H1 (cell line): ENCODE data around the gene TPSD1. TPM values are rescaled to one million over a fixed set of nuclear protein-coding genes. Genes with fewer than 3 reads are reported as not detected.

Experiments used
- CTCF ChIA-PET: fragments of 300-600 bp; sonication (Branson Sonifier 250); formaldehyde crosslinking; loops from one replicate; lab custom pipeline; 2021; ENCODE audit not compliant: partially characterized antibody; lab: Charles Lee
- POLR2A ChIA-PET: fragments of 300-600 bp; sonication (Branson Sonifier 250); formaldehyde crosslinking; loops from one replicate; lab custom pipeline; 2021; ENCODE audit warnings: inconsistent platforms; ENCODE audit not compliant: partially characterized antibody; lab: Charles Lee
- DNase-seq, 2 experiments: peaks; one replicate each; pipeline versions ENCODE4 v3.0.0 to v3.0.0-alpha.2; 2010 to 2022; ENCODE audit warnings: low spot score in 2 of 2, low read depth in 1 of 2, mixed read lengths in 1 of 2
- FAIRE-seq: peaks from 2 replicates; lab custom pipeline; 2011; peaks lifted over from hg19 to GRCh38; lab: Jason Lieb, UNC
- H2AFZ ChIP-seq: 2 replicates; pipeline ENCODE4 v1.8.1; 2012; ENCODE audit warnings: low read length, inconsistent platforms
- H2AK5ac ChIP-seq: 2 replicates; pipeline ENCODE4 v1.6.1; 2013; ENCODE audit warnings: low read depth, low read length
- H2BK120ac ChIP-seq: replicated peaks from 2 replicates; pipeline ENCODE3; 2013; ENCODE audit warnings: low read depth, low read length, inconsistent platforms
- H2BK12ac ChIP-seq: 2 replicates; pipeline ENCODE4 v1.6.1; 2013; ENCODE audit warnings: low read depth, low read length
- H2BK15ac ChIP-seq: 2 replicates; pipeline ENCODE4 v1.6.1; 2013; ENCODE audit warnings: low read length
- H2BK20ac ChIP-seq: 2 replicates; pipeline ENCODE4 v1.6.1; 2013; ENCODE audit warnings: low read length
- H2BK5ac ChIP-seq: 2 replicates; pipeline ENCODE4 v1.6.1; 2013; ENCODE audit warnings: low read depth, low read length
- H3K14ac ChIP-seq: 2 replicates; pipeline ENCODE4 v1.6.1; 2013; ENCODE audit warnings: inconsistent platforms; ENCODE audit not compliant: insufficient read length
- H3K18ac ChIP-seq: 2 replicates; pipeline ENCODE4 v1.6.1; 2013; ENCODE audit warnings: low read length; ENCODE audit errors: extremely low read depth
- H3K23ac ChIP-seq: 2 replicates; pipeline ENCODE4 v1.6.1; 2013; ENCODE audit warnings: inconsistent platforms; ENCODE audit not compliant: insufficient read length
- H3K23me2 ChIP-seq: 2 replicates; pipeline ENCODE4 v1.6.1; 2013; ENCODE audit warnings: low read depth, low read length
- H3K27ac ChIP-seq: 2 replicates; pipeline ENCODE4 v1.6.1; 2011; ENCODE audit warnings: low read depth, low read length, inconsistent platforms
- H3K27me3 ChIP-seq, 4 experiments: replicated peaks in 1 of 4; 1 replicate in 1 of 4; 2 replicates in 3 of 4; pipeline versions ENCODE4 v1.6.1 to v1.8.1; 2011 to 2013; ENCODE audit warnings: low read length in 3 of 4, mild to moderate bottlenecking in 3 of 4, inconsistent platforms in 2 of 4, mixed read lengths in 2 of 4, moderate library complexity in 1 of 4; ENCODE audit not compliant: control insufficient read depth in 3 of 4, insufficient read depth in 3 of 4; ENCODE audit errors: extremely low read depth in 1 of 4
- H3K36me3 ChIP-seq, 4 experiments: 2 replicates each; pipeline versions ENCODE4 v1.6.1 to v1.8.1; 2011 to 2013; ENCODE audit warnings: mild to moderate bottlenecking in 4 of 4, low read length in 3 of 4, moderate library complexity in 2 of 4, control low read depth in 1 of 4, inconsistent platforms in 1 of 4; ENCODE audit not compliant: insufficient read depth in 4 of 4, control insufficient read depth in 2 of 4
- H3K4ac ChIP-seq: replicated peaks from 2 replicates; pipeline ENCODE3; 2013; ENCODE audit warnings: low read length, low read depth, mixed read lengths, inconsistent platforms; ENCODE audit not compliant: insufficient read length
- H3K4me1 ChIP-seq, 4 experiments: replicated peaks in 1 of 4; 1 replicate in 1 of 4; 2 replicates in 3 of 4; pipeline versions ENCODE4 v1.6.1 to v1.8.1; 2011 to 2013; ENCODE audit warnings: low read length in 3 of 4, inconsistent platforms in 2 of 4, mixed read lengths in 1 of 4; ENCODE audit not compliant: insufficient read depth in 4 of 4, control insufficient read depth in 3 of 4
- H3K4me2 ChIP-seq, 2 experiments: 2 replicates each; pipeline versions ENCODE4 v1.6.1 to v1.8.1; 2011 to 2013; ENCODE audit warnings: low read depth in 2 of 2, low read length in 2 of 2, control low read depth in 1 of 2, inconsistent platforms in 1 of 2, mild to moderate bottlenecking in 1 of 2; ENCODE audit not compliant: insufficient read depth in 1 of 2
- H3K4me3 ChIP-seq, 4 experiments: fragments of 200-600, 300-600 bp in 1 of 4; sonication (generic), shearing (Covaris generic), sonication (Bioruptor Twin) in 1 of 4; 2 replicates each; pipeline versions ENCODE4 v1.5.1 to v1.8.1; 2011 to 2016; ENCODE audit warnings: low read length in 4 of 4, low read depth in 3 of 4, control low read depth in 2 of 4, inconsistent platforms in 2 of 4, mild to moderate bottlenecking in 2 of 4, mixed read lengths in 1 of 4, moderate library complexity in 1 of 4; ENCODE audit not compliant: insufficient read depth in 2 of 4; ENCODE audit errors: extremely low read depth in 1 of 4
- H3K56ac ChIP-seq: replicated peaks from 2 replicates; pipeline ENCODE3; 2013; ENCODE audit warnings: low read depth, mild to moderate bottlenecking, mixed read lengths, low read length, inconsistent platforms; ENCODE audit not compliant: insufficient read length
- H3K79me1 ChIP-seq: 2 replicates; pipeline ENCODE4 v1.6.1; 2013; ENCODE audit warnings: low read depth, low read length, control low read depth
- H3K79me2 ChIP-seq, 2 experiments: 2 replicates each; pipeline versions ENCODE4 v1.6.1 to v1.8.1; 2012 to 2013; ENCODE audit warnings: low read length in 2 of 2, mild to moderate bottlenecking in 2 of 2, inconsistent platforms in 1 of 2; ENCODE audit not compliant: insufficient read depth in 2 of 2, control insufficient read depth in 1 of 2
- H3K9ac ChIP-seq, 4 experiments: replicated peaks in 1 of 4; 1 replicate in 1 of 4; 2 replicates in 3 of 4; pipeline versions ENCODE4 v1.6.1 to v1.8.1; 2011 to 2013; ENCODE audit warnings: low read depth in 3 of 4, low read length in 3 of 4, control low read depth in 2 of 4, mild to moderate bottlenecking in 2 of 4, moderate library complexity in 2 of 4, inconsistent platforms in 1 of 4; ENCODE audit errors: extremely low read depth in 1 of 4
- H3K9me3 ChIP-seq, 2 experiments: 2 replicates each; pipeline versions ENCODE4 v1.6.1 to v1.8.1; 2012 to 2013; ENCODE audit warnings: mild to moderate bottlenecking in 2 of 2, moderate library complexity in 2 of 2, control low read depth in 1 of 2, inconsistent platforms in 1 of 2, low read depth in 1 of 2, low read length in 1 of 2, mixed read lengths in 1 of 2; ENCODE audit not compliant: insufficient read depth in 2 of 2
- H4K20me1 ChIP-seq, 2 experiments: replicated peaks in 1 of 2; 2 replicates each; pipeline versions ENCODE3 to v1.8.1; 2011 to 2013; ENCODE audit warnings: inconsistent platforms in 2 of 2, low read length in 2 of 2, mild to moderate bottlenecking in 1 of 2; ENCODE audit not compliant: insufficient read depth in 2 of 2, control insufficient read depth in 1 of 2
- H4K5ac ChIP-seq: 2 replicates; pipeline ENCODE4 v1.6.1; 2013; ENCODE audit warnings: low read length, low read depth, mixed read lengths, inconsistent platforms; ENCODE audit not compliant: insufficient read length
- H4K8ac ChIP-seq: 2 replicates; pipeline ENCODE4 v1.8.0; 2013; ENCODE audit warnings: mild to moderate bottlenecking, moderate library complexity, low read length, inconsistent platforms; ENCODE audit not compliant: insufficient read depth; ENCODE audit errors: extremely low read depth
- H4K91ac ChIP-seq: replicated peaks from 2 replicates; pipeline ENCODE3; 2013; ENCODE audit warnings: low read length, mixed read lengths, inconsistent platforms; ENCODE audit not compliant: insufficient read length
- BRCA1 ChIP-seq: IDR thresholded peaks from 2 replicates; pipeline ENCODE4 v1.6.1; 2012; ENCODE audit warnings: low read depth, low read length, improper control_type of control experiment
- SAP30 ChIP-seq: fragments of 300-600 bp; sonication (generic); IDR thresholded peaks from 2 replicates; pipeline ENCODE4 v1.7.1; 2012; ENCODE audit warnings: low read length, moderate library complexity, mild to moderate bottlenecking, inconsistent platforms; ENCODE audit not compliant: insufficient read depth, insufficient replicate concordance
- SIN3A ChIP-seq, 2 experiments: IDR thresholded peaks in 1 of 2; conservative IDR thresholded peaks in 1 of 2; 2 replicates each; pipeline ENCODE4 v1.6.1; 2011 to 2012; ENCODE audit warnings: low read length in 2 of 2, improper control_type of control experiment in 1 of 2, low read depth in 1 of 2, mild to moderate bottlenecking in 1 of 2
- SP4 ChIP-seq: IDR thresholded peaks from 2 replicates; pipeline ENCODE4 v1.6.1; 2012; ENCODE audit warnings: low read length, inconsistent platforms
- TEAD4 ChIP-seq: IDR thresholded peaks from 2 replicates; pipeline ENCODE4 v1.6.1; 2012; ENCODE audit warnings: low read depth, low read length, inconsistent platforms, mixed read lengths
- WGBS, 2 experiments: shearing (Covaris generic) in 1 of 2; methylation state at CpG; one replicate each; pipeline versions ENCODE4 v1.1.6 to v1.1.7; 2013 to 2015; ENCODE audit warnings: low lambda C conversion rate in 2 of 2, mixed read lengths in 2 of 2, inconsistent platforms in 1 of 2, low coverage in 1 of 2, missing lambda C conversion rate in 1 of 2; ENCODE audit not compliant: insufficient replicate concordance in 2 of 2, insufficient coverage in 1 of 2, insufficient read length in 1 of 2; ENCODE audit errors: extremely low coverage in 1 of 2, missing lambda C conversion rate in 1 of 2; 5-methylcytosine and 5-hydroxymethylcytosine counted together
- polyA plus RNA-seq, 7 experiments: library from polyadenylated mRNA; depleted of rRNA in 3 of 7; stranded (reverse) in 5 of 7; unstranded in 2 of 7; fragments of >200 nt in 5 of 7; fragments of 200-250 nt in 2 of 7; gene quantifications; 1 replicate in 5 of 7; 2 replicates in 1 of 7; 4 replicates in 1 of 7; pipeline versions ENCODE4 v1.2.1 to v1.2.3, GENCODE V29; 2011 to 2013; ENCODE audit warnings: missing spikeins in 2 of 7, mixed read lengths in 2 of 7
- total RNA-seq: library from RNA; stranded (reverse); fragmentation: NEBNext Ultra II Directional; extraction: Animal tissue kit (Norgen Biotek cat#: 25700); gene quantifications from 2 replicates; pipeline ENCODE4 v1.2.1, GENCODE V29; 2021
- TF ChIP-seq, protein P1 (sequence below): IDR thresholded peaks from 2 replicates; pipeline ENCODE4 v1.6.1; 2012; ENCODE audit warnings: inconsistent platforms

Gene TPSD1
- total and polyA plus RNA-seq, 2 of the 8 experiments (the other 6 are each of a cell fraction or from before 2014, with no cell fraction given) = 0.26 TPM; not detected in 1

DNA sequence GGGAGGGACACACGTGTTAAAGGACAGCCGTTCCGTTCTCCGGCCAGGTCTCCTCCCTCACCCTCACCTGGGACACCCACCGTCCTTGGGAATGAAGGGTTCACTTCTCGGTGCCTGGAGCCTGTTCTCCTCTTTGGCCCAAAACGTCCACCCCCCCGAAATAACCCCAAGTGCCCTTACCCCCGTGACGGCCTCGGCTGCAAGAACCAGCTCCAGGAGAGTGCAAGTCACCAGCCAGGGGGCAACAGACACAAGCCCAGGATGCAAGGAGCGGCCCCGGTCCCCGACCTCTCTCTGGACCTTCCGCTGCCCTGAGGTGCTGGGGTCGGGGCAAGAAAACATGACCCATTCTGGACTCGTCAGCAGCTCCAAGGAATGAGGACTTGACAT lies 33.6 kb downstream of the TPSD1 start:
- no peak for TF ChIP-seq SP4
- TF ChIP-seq TEAD4 = no peak
- TF ChIP-seq SAP30 = no peak
- 0 out of 4 replicates have a peak, but pooled peaks of 1 of the 2 experiments have one; percentile 2 for TF ChIP-seq SIN3A (conservative IDR thresholded peaks at IDR 0.05 in 1 of 2, IDR thresholded peaks at IDR 0.05 in 1 of 2; ENCODE audit: low read depth in 1 of 2, low read length in 2 of 2)
- TF ChIP-seq, protein P1, sequence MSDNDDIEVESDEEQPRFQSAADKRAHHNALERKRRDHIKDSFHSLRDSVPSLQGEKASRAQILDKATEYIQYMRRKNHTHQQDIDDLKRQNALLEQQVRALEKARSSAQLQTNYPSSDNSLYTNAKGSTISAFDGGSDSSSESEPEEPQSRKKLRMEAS = 0 out of 2 replicates have a peak, but pooled peaks have one; percentile 18
- TF ChIP-seq BRCA1 = no peak
- Histone ChIP-seq H3K79me2 (no peaks in the 10 kb centered on the region), H3K4me1 (peaks cover 3 to 24% (median 12%) of the 10 kb centered on the region in 4 experiments; a peak in 6 of 7 replicates), H3K56ac (no peak overlapping the region), H4K20me1 (peaks cover 0 to 2% of the 10 kb centered on the region in 2 experiments), H3K4me3 (peak overlapping the region; percentile 12 to 55 (median 26); a peak in 6 of 8 replicates), H2BK12ac (no peak overlapping the region), H3K23me2 (peaks cover 3% of the 10 kb centered on the region; the same call in 1 of the 2 replicates), H3K18ac (no peak overlapping the region; the same call in 1 of the 2 replicates), H2AFZ (no peak overlapping the region), H3K27me3 (peaks cover 7 to 39% (median 26%) of the 10 kb centered on the region in 4 experiments), H4K8ac (no peak overlapping the region), H4K5ac (no peak overlapping the region), H3K9me3 (no peaks in the 10 kb centered on the region), H2AK5ac (no peak overlapping the region), H3K27ac (no peak overlapping the region), H2BK120ac (no peak overlapping the region), H3K23ac (no peak overlapping the region), H3K36me3 (no peaks in the 10 kb centered on the region), H2BK15ac (no peak overlapping the region), H3K79me1 (no peaks in the 10 kb centered on the region), H3K9ac (no peak overlapping the region), H3K4ac (no peak overlapping the region), H2BK20ac (no peak overlapping the region), H3K14ac (no peak overlapping the region), H3K4me2 (peak overlapping the region; percentile 51 to 73), H2BK5ac (no peak overlapping the region), H4K91ac (no peak overlapping the region)
- CTCF ChIA-PET = interaction anchor here (0.6 to 4.7 kb wide), 9 partner anchors 9 to 416 kb away, joined by 3 to 35 read pairs (median 4); partner anchors contain the start of gene MAPK8IP3
- DNase-seq (no peak), FAIRE-seq (no peak)
- POLR2A ChIA-PET = interaction anchor here (0.6 to 1.3 kb wide), 5 partner anchors 12 to 887 kb away, joined by 3 read pairs; no protein-coding TSS in a partner anchor
- WGBS, 2 experiments = 28% methylated on average over 4 of the region's 17 CpGs; no CpG with 5 or more reads in 1 of the 2 experiments
